ENCODE measurements around the gene FIZ1.
A peak's percentile ranks its signal among the peaks of the same experiment; 100 is the strongest.

Gene FIZ1

GRCh38 chr19:55554741-55555152, 44.6 kb downstream of the FIZ1 start:
- H3K9ac ChIP-seq (ENCODE audit: low read depth, low read length) = no peak overlapping the region
- no peaks in the 10 kb centered on the region for H3K27me3 ChIP-seq (ENCODE audit: control insufficient read depth, insufficient read depth, low read length)
- no peak overlapping the region for H3K4me3 ChIP-seq (ENCODE audit: low read depth, low read length)
- H3K27ac ChIP-seq (ENCODE audit: low read depth, low read length) = no peak overlapping the region
- H3K36me3 ChIP-seq (ENCODE audit: control insufficient read depth, insufficient read depth, low read length) = no peaks in the 10 kb centered on the region
- H3K9me3 ChIP-seq (ENCODE audit: control insufficient read depth, insufficient read depth, low read length) = no peaks in the 10 kb centered on the region
- peaks cover 18% of the 10 kb centered on the region for H3K4me1 ChIP-seq (ENCODE audit: control insufficient read depth, insufficient read depth, low read length)

GRCh38 chr19:55554302-55554701, 45.0 kb downstream of the FIZ1 start:
- H3K27ac ChIP-seq (ENCODE audit: low read depth, low read length) = no peak overlapping the region
- no peak overlapping the region for H3K9ac ChIP-seq (ENCODE audit: low read depth, low read length)
- H3K9me3 ChIP-seq (ENCODE audit: control insufficient read depth, insufficient read depth, low read length) = no peaks in the 10 kb centered on the region
- H3K27me3 ChIP-seq (ENCODE audit: control insufficient read depth, insufficient read depth, low read length) = no peaks in the 10 kb centered on the region
- no peak overlapping the region for H3K4me3 ChIP-seq (ENCODE audit: low read depth, low read length)
- no peaks in the 10 kb centered on the region for H3K36me3 ChIP-seq (ENCODE audit: control insufficient read depth, insufficient read depth, low read length)
- H3K4me1 ChIP-seq (ENCODE audit: control insufficient read depth, insufficient read depth, low read length) = peaks cover 22% of the 10 kb centered on the region

GRCh38 chr19:55553217-55554182, 45.8 kb downstream of the FIZ1 start:
- H3K4me3 ChIP-seq (ENCODE audit: low read depth, low read length) = no peak overlapping the region
- H3K27ac ChIP-seq (ENCODE audit: low read depth, low read length) = no peak overlapping the region
- no peak overlapping the region for H3K9ac ChIP-seq (ENCODE audit: low read depth, low read length)
- H3K27me3 ChIP-seq (ENCODE audit: control insufficient read depth, insufficient read depth, low read length) = no peaks in the 10 kb centered on the region
- no peaks in the 10 kb centered on the region for H3K9me3 ChIP-seq (ENCODE audit: control insufficient read depth, insufficient read depth, low read length)
- peaks cover 22% of the 10 kb centered on the region for H3K4me1 ChIP-seq (ENCODE audit: control insufficient read depth, insufficient read depth, low read length)
- H3K36me3 ChIP-seq (ENCODE audit: control insufficient read depth, insufficient read depth, low read length) = no peaks in the 10 kb centered on the region

GRCh38 chr19:55552620-55553019, 46.7 kb downstream of the FIZ1 start:
- H3K27me3 ChIP-seq (ENCODE audit: control insufficient read depth, insufficient read depth, low read length) = no peaks in the 10 kb centered on the region
- H3K9me3 ChIP-seq (ENCODE audit: control insufficient read depth, insufficient read depth, low read length) = no peaks in the 10 kb centered on the region
- no peak overlapping the region for H3K27ac ChIP-seq (ENCODE audit: low read depth, low read length)
- H3K9ac ChIP-seq (ENCODE audit: low read depth, low read length) = no peak overlapping the region
- peaks cover 22% of the 10 kb centered on the region for H3K4me1 ChIP-seq (ENCODE audit: control insufficient read depth, insufficient read depth, low read length)
- H3K4me3 ChIP-seq (ENCODE audit: low read depth, low read length) = no peak overlapping the region
- H3K36me3 ChIP-seq (ENCODE audit: control insufficient read depth, insufficient read depth, low read length) = no peaks in the 10 kb centered on the region

- H3K27me3 ChIP-seq (ENCODE audit: control insufficient read depth, insufficient read depth, low read length) = no peaks in the 10 kb centered on the region
- H3K9me3 ChIP-seq (ENCODE audit: control insufficient read depth, insufficient read depth, low read length) = no peaks in the 10 kb centered on the region
- peaks cover 24% of the 10 kb centered on the region for H3K4me1 ChIP-seq (ENCODE audit: control insufficient read depth, insufficient read depth, low read length)
- no peak overlapping the region for H3K27ac ChIP-seq (ENCODE audit: low read depth, low read length)
- H3K36me3 ChIP-seq (ENCODE audit: control insufficient read depth, insufficient read depth, low read length) = no peaks in the 10 kb centered on the region
- no peak overlapping the region for H3K9ac ChIP-seq (ENCODE audit: low read depth, low read length)
- H3K4me3 ChIP-seq (ENCODE audit: low read depth, low read length) = no peak overlapping the region
These were observed 47.1 kb downstream of the FIZ1 start for GRCh38 chr19:55552206-55552605.

- H3K4me1 ChIP-seq (ENCODE audit: control insufficient read depth, insufficient read depth, low read length) = peaks cover 26% of the 10 kb centered on the region
- H3K4me3 ChIP-seq (ENCODE audit: low read depth, low read length) = peak overlapping the region; percentile 59
- no peaks in the 10 kb centered on the region for H3K36me3 ChIP-seq (ENCODE audit: control insufficient read depth, insufficient read depth, low read length)
- peak overlapping the region; percentile 58 for H3K9ac ChIP-seq (ENCODE audit: low read depth, low read length)
- H3K27me3 ChIP-seq (ENCODE audit: control insufficient read depth, insufficient read depth, low read length) = no peaks in the 10 kb centered on the region
- H3K9me3 ChIP-seq (ENCODE audit: control insufficient read depth, insufficient read depth, low read length) = no peaks in the 10 kb centered on the region
- H3K27ac ChIP-seq (ENCODE audit: low read depth, low read length) = peak overlapping the region; percentile 52
These were observed 49.0 kb downstream of the FIZ1 start for GRCh38 chr19:55550321-55550650.

GRCh38 chr19:55549500-55550320, 49.6 kb downstream of the FIZ1 start:
- H3K9ac ChIP-seq (ENCODE audit: low read depth, low read length) = peak overlapping the region; percentile 58
- no peaks in the 10 kb centered on the region for H3K36me3 ChIP-seq (ENCODE audit: control insufficient read depth, insufficient read depth, low read length)
- H3K4me3 ChIP-seq (ENCODE audit: low read depth, low read length) = peak overlapping the region; percentile 59
- no peaks in the 10 kb centered on the region for H3K9me3 ChIP-seq (ENCODE audit: control insufficient read depth, insufficient read depth, low read length)
- peak overlapping the region; percentile 52 for H3K27ac ChIP-seq (ENCODE audit: low read depth, low read length)
- H3K27me3 ChIP-seq (ENCODE audit: control insufficient read depth, insufficient read depth, low read length) = no peaks in the 10 kb centered on the region
- H3K4me1 ChIP-seq (ENCODE audit: control insufficient read depth, insufficient read depth, low read length) = peaks cover 26% of the 10 kb centered on the region

- H3K4me1 ChIP-seq (ENCODE audit: control insufficient read depth, insufficient read depth, low read length) = peaks cover 13% of the 10 kb centered on the region; the same call in 1 of the 2 replicates
- no peaks in the 10 kb centered on the region for H3K27me3 ChIP-seq (ENCODE audit: control insufficient read depth, insufficient read depth, low read length)
- no peak overlapping the region for H3K4me3 ChIP-seq (ENCODE audit: low read depth, low read length)
- H3K36me3 ChIP-seq (ENCODE audit: control insufficient read depth, insufficient read depth, low read length) = no peaks in the 10 kb centered on the region
- H3K9ac ChIP-seq (ENCODE audit: low read depth, low read length) = no peak overlapping the region
- no peak overlapping the region for H3K27ac ChIP-seq (ENCODE audit: low read depth, low read length)
- H3K9me3 ChIP-seq (ENCODE audit: control insufficient read depth, insufficient read depth, low read length) = no peaks in the 10 kb centered on the region
These were observed 52.3 kb downstream of the FIZ1 start for GRCh38 chr19:55546822-55547614.

- no peaks in the 10 kb centered on the region for H3K36me3 ChIP-seq (ENCODE audit: control insufficient read depth, insufficient read depth, low read length)
- H3K9me3 ChIP-seq (ENCODE audit: control insufficient read depth, insufficient read depth, low read length) = no peaks in the 10 kb centered on the region
- H3K9ac ChIP-seq (ENCODE audit: low read depth, low read length) = no peak overlapping the region
- no peaks in the 10 kb centered on the region for H3K27me3 ChIP-seq (ENCODE audit: control insufficient read depth, insufficient read depth, low read length)
- H3K4me1 ChIP-seq (ENCODE audit: control insufficient read depth, insufficient read depth, low read length) = peaks cover 13% of the 10 kb centered on the region; the same call in 1 of the 2 replicates
- no peak overlapping the region for H3K27ac ChIP-seq (ENCODE audit: low read depth, low read length)
- no peak overlapping the region for H3K4me3 ChIP-seq (ENCODE audit: low read depth, low read length)
These were observed 53.3 kb downstream of the FIZ1 start for GRCh38 chr19:55546011-55546410.

GRCh38 chr19:55545443-55545842, 53.9 kb downstream of the FIZ1 start, which contains the start of gene SBK3:
Gene SBK3 (minus strand): TSS chr19:55545543. CDS start chr19:55545543, 0 bp downstream.
- peaks cover 13% of the 10 kb centered on the region; the same call in 1 of the 2 replicates for H3K4me1 ChIP-seq (ENCODE audit: control insufficient read depth, insufficient read depth, low read length)

More at GRCh38 chr19:55545443-55545842, 53.9 kb downstream of the FIZ1 start, which contains the start of gene SBK3:
- no peak within 1 kb of the TSS for H3K9ac ChIP-seq (ENCODE audit: low read depth, low read length)
- no peaks in the 10 kb centered on the region for H3K36me3 ChIP-seq (ENCODE audit: control insufficient read depth, insufficient read depth, low read length)
- no peaks in the 10 kb centered on the region for H3K27me3 ChIP-seq (ENCODE audit: control insufficient read depth, insufficient read depth, low read length)
- no peak within 1 kb of the TSS for H3K4me3 ChIP-seq (ENCODE audit: low read depth, low read length)
- no peaks in the 10 kb centered on the region for H3K9me3 ChIP-seq (ENCODE audit: control insufficient read depth, insufficient read depth, low read length)
- H3K27ac ChIP-seq (ENCODE audit: low read depth, low read length) = no peak within 1 kb of the TSS

Data from HUES48 (cell line).